Measurements from ENCODE around the gene AGBL1. TPM values are rescaled to one million over a fixed set of nuclear protein-coding genes. Genes with fewer than 3 reads are reported as not detected.

The AGBL1 gene
- total RNA-seq, 3 donors from 2014 or later, result 0.10 to 0.32 TPM; not detected in 1

DNA sequence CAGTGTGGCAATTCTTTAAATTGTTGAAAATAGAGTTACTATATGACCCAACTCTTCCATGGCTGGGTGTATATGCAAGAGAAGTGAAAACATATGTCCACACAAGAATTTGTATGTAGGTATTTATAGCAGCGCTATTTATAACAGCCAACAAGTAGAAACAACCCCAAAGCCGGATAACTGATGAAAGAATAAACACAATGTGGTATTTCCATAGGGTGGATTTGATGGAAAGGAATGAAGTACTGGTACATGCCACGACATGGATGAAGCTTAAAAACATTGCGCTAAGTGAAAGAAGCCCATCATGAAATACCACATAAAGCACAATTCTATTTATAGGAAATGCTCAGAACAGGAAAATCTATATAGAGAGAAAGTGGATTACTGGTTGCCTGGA, 554.5 kb downstream of the AGBL1 start:
- Histone ChIP-seq H3K4me3 (no peak overlapping the region), H3K4me1 (ENCODE audit: low read depth) (peaks cover 13% of the 10 kb centered on the region), H3K9me3 (no peaks in the 10 kb centered on the region), H3K36me3 (ENCODE audit: low read depth) (no peaks in the 10 kb centered on the region)
- ATAC-seq (no peak), DNase-seq (no peak)
- intact Hi-C loops (cut with DNase I, micrococcal nuclease), result no loop called here
- TF ChIP-seq, protein P1, sequence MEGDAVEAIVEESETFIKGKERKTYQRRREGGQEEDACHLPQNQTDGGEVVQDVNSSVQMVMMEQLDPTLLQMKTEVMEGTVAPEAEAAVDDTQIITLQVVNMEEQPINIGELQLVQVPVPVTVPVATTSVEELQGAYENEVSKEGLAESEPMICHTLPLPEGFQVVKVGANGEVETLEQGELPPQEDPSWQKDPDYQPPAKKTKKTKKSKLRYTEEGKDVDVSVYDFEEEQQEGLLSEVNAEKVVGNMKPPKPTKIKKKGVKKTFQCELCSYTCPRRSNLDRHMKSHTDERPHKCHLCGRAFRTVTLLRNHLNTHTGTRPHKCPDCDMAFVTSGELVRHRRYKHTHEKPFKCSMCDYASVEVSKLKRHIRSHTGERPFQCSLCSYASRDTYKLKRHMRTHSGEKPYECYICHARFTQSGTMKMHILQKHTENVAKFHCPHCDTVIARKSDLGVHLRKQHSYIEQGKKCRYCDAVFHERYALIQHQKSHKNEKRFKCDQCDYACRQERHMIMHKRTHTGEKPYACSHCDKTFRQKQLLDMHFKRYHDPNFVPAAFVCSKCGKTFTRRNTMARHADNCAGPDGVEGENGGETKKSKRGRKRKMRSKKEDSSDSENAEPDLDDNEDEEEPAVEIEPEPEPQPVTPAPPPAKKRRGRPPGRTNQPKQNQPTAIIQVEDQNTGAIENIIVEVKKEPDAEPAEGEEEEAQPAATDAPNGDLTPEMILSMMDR (IDR thresholded peaks at IDR 0.05), result no peak

DNA sequence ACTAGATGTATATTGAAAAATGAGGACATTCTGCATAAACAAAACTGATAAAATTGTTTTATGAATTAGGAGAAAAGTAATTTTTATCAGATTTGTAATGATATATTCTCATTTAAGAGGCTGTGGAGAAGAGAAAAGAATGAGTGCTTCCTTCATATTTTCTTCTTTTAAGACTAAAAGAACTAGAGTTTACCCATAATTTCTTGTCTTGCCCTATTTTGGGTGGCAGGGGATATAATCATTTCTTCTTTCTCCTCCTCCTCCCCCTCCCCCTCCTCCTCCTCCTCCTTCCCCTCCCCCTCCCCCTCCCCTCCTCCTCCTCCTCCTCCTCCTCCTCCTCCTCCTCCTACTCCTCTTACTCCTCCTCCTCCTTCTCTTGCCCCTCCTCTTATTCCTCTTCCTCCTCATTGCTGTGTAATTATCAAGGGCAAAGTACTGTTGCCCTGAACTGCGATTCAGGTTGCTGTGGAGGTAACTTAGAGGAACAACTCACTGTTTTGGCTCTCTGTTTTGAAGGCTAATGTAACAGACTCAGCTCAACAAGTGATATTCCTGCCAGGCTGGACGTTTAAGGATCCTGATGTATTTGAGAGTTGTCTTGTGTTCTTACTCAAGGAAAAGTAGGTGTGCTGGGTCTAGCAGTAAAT, 555.4 kb downstream of the AGBL1 start:
- Histone ChIP-seq H3K9me3 (no peaks in the 10 kb centered on the region), H3K4me3 (no peak overlapping the region), H3K4me1 (ENCODE audit: low read depth) (peaks cover 10% of the 10 kb centered on the region), H3K36me3 (ENCODE audit: low read depth) (no peaks in the 10 kb centered on the region)
- peak; percentile 93 for ATAC-seq
- TF ChIP-seq, protein P1 (IDR thresholded peaks at IDR 0.05), result no peak
- intact Hi-C loops (cut with DNase I, micrococcal nuclease), result no loop called here
- peak in 1 of 3 donors; percentile 24 for DNase-seq

DNA sequence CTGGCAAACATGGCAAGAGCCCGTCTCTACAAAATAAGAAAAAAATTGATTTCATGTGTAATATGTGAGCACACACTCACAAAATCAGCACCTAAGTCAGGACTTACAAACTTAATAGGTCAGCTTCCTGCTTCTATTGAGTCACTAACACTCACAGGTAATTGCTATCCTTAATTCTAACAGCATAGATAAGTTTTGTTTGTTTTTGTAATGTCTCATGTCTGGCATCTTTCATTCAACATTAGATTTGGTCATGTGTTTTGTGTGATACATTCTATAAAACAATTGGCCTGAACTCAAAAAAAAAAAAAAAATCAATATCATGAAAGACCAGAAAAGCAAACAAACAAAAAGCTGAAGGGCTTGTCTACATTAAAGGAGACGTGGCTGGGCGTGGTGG, 564.7 kb downstream of the AGBL1 start:
- Histone ChIP-seq H3K4me1 (ENCODE audit: low read depth) (no peaks in the 10 kb centered on the region), H3K9me3 (no peaks in the 10 kb centered on the region), H3K36me3 (ENCODE audit: low read depth) (no peaks in the 10 kb centered on the region), H3K4me3 (no peak overlapping the region)
- DNase-seq, result no peak
- TF ChIP-seq, protein P1 (IDR thresholded peaks at IDR 0.05), result no peak
- ATAC-seq, result peak; percentile 23
- intact Hi-C loops (cut with DNase I, micrococcal nuclease), result no loop called here

DNA sequence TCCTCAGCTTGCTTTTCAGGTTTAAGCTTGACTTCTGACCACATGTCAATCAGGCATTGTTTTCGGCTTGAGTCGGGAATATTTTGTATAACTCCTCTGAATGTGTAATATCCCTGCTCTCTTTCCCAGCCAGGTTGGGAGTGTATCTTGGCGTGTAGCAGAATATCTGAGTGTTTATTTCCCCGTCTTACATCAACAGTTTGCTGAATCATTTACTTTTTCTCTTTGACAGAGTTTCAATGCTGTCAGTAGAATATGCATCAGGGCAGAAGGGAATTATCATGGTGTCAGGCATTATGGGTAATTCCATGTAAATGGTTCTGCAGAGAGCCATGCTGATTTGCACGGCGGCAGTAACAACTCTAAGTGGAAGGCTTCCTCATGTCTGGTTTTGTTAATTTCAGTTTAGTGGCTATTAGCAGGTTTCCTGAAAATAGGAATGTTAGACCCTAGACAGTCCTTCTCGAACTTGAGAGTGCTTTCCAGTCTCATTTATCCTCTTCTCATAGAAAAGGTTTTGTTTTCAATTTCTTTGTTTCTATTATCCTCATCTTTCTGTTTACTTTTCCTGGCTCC, 566.3 kb downstream of the AGBL1 start:
- no peaks in the 10 kb centered on the region for H3K9me3 ChIP-seq
- no peaks in the 10 kb centered on the region for H3K36me3 ChIP-seq (ENCODE audit: low read depth)
- ATAC-seq (no peak), DNase-seq (no peak)
- TF ChIP-seq, protein P1 (IDR thresholded peaks at IDR 0.05), result no peak
- no peak overlapping the region for H3K4me3 ChIP-seq
- intact Hi-C loops (cut with DNase I, micrococcal nuclease), result no loop called here
- no peaks in the 10 kb centered on the region for H3K4me1 ChIP-seq (ENCODE audit: low read depth)

DNA sequence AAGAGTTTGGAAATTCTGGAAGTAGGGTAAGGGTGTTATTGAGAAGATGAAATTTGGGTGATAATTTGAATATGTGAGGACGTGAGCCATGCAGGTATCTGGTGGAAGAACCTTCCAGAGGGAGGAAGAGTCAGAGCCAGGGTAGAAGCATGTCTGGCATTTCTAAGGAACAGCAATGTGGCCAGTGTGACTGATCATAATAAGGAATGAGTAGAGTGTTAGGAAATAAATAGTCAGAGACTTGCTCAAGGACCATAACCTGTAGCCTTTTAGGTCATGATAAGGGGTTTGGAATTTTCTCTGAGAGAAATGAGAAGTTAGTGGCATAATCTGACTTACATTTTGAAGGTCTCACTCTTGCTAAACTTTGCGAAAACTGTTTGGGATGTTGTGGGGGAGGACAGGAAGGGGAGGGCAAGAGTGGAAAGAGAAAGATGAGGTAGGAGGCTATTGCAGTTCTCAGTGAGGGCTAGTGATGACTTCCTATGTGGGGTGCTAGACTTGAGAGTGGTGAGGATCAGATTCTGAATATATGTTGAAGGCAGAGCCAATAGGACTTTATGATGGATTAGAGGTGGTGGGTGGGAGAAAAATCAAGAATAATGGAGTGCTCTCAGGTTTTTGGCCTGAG, 568.3 kb downstream of the AGBL1 start:
- intact Hi-C loops (cut with DNase I, micrococcal nuclease), result no loop called here
- no peak for DNase-seq

More for the DNA sequence above, 568.3 kb downstream of the AGBL1 start:
- Histone ChIP-seq H3K36me3 (ENCODE audit: low read depth) (no peaks in the 10 kb centered on the region), H3K9me3 (no peaks in the 10 kb centered on the region), H3K4me1 (ENCODE audit: low read depth) (no peaks in the 10 kb centered on the region), H3K4me3 (no peak overlapping the region)
- TF ChIP-seq, protein P1 (IDR thresholded peaks at IDR 0.05), result no peak
- ATAC-seq, result no peak

Measured in mucosa of descending colon (tissue), 3 donors.